WERI-Rb-1 (cell line): ENCODE results near the gene C1R.
"Not testable (repeated sequence)": the region's sequence is repeated elsewhere in the genome, so short reads cannot be mapped to it uniquely, and the experiment has no call there.

Source experiments
- DNase-seq: peaks from one replicate; pipeline ENCODE4 v3.0.0-alpha.2; 2020
- H3K27ac ChIP-seq: fragments of 250-450 bp; sonication (Bioruptor Pico); 2 replicates; pipeline ENCODE4 v1.5.1; 2020; ENCODE audit warnings: mild to moderate bottlenecking, moderate library complexity
- H3K27me3 ChIP-seq: fragments of 250-450 bp; sonication (Bioruptor Pico); 2 replicates; pipeline ENCODE4 v1.5.1; 2021; ENCODE audit warnings: mild to moderate bottlenecking, low read depth, moderate library complexity; ENCODE audit not compliant: insufficient read depth, severe bottlenecking
- H3K36me3 ChIP-seq: fragments of 250-450 bp; sonication (Bioruptor Pico); 2 replicates; pipeline ENCODE4 v1.5.1; 2020; ENCODE audit warnings: mild to moderate bottlenecking, moderate library complexity
- H3K4me3 ChIP-seq: 2 replicates; pipeline ENCODE4 v1.5.1; 2011; ENCODE audit warnings: low read depth, mild to moderate bottlenecking, control low read depth, low read length
- H3K9me3 ChIP-seq: fragments of 250-450 bp; sonication (Bioruptor Pico); 2 replicates; pipeline ENCODE4 v1.5.1; 2021; ENCODE audit warnings: mild to moderate bottlenecking, moderate library complexity; ENCODE audit not compliant: severe bottlenecking
- TF ChIP-seq, protein P1 (sequence below): IDR thresholded peaks from 2 replicates; pipeline ENCODE4 v1.5.1; 2011; ENCODE audit warnings: low read depth, mild to moderate bottlenecking, control low read depth, inconsistent platforms, low read length

C1R gene

DNA sequence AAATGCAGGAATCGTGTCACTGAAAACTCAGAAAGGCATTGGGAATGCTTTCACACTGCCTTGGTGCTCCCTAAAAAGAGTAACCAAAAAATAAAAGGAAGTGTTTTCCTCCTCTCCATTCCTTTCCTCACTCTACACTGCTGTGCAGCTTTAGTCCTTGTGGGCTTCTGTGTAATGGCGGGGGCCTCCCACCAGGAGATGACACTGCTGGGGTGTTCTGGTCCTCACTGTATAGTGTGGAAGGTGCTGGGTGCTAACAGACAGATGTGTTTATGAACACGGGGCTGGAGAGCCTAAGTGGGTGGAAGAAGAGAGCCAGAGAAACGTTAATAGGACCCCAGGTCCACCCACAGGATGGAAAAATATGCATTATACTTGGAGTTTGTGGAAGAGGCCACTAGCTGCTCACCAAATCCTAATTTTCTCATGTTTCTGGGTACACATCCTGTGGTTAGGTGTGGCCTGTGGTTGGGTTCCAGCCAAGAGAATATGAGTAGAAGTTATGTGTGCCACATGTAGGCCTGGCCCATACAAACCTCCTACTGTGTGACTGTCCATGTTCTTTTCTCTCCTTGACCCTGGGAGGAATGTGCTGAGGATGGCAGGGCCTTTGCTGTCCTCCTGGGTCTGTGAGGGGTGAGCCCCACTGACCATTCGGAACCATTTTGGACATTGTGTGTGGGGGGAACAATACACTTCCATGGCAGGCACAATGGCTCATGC, 45.7 kb downstream of the C1R start:
- H3K27me3 ChIP-seq: no peaks in the 10 kb centered on the region
- TF ChIP-seq, protein P1, sequence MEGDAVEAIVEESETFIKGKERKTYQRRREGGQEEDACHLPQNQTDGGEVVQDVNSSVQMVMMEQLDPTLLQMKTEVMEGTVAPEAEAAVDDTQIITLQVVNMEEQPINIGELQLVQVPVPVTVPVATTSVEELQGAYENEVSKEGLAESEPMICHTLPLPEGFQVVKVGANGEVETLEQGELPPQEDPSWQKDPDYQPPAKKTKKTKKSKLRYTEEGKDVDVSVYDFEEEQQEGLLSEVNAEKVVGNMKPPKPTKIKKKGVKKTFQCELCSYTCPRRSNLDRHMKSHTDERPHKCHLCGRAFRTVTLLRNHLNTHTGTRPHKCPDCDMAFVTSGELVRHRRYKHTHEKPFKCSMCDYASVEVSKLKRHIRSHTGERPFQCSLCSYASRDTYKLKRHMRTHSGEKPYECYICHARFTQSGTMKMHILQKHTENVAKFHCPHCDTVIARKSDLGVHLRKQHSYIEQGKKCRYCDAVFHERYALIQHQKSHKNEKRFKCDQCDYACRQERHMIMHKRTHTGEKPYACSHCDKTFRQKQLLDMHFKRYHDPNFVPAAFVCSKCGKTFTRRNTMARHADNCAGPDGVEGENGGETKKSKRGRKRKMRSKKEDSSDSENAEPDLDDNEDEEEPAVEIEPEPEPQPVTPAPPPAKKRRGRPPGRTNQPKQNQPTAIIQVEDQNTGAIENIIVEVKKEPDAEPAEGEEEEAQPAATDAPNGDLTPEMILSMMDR: no peak
- no peak overlapping the region for H3K4me3 ChIP-seq
- DNase-seq: no peak
- H3K27ac ChIP-seq: no peak overlapping the region
- H3K9me3 ChIP-seq: no peaks in the 10 kb centered on the region
- no peaks in the 10 kb centered on the region for H3K36me3 ChIP-seq

DNA sequence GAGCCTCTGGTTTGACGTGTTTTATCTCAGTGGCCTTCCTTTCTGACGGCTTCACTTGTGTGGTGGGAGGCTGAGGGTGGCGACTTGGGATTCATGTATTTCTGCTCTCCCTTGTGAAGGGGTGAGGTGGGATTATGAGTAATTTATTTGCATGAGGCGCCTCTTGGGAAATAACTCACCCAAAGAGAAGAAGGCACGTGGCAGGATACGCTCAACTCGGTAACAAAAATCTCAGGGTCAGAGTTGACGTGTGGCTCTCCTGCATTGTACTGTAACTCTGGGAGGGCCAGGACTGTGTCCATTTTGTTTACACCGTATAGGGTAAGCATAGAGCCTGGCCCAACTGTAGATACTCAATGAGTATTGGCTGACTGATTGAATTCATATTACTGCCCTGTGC, 46.3 kb downstream of the C1R start:
- Histone ChIP-seq H3K9me3 (no peaks in the 10 kb centered on the region), H3K4me3 (no peak overlapping the region), H3K27me3 (no peaks in the 10 kb centered on the region), H3K36me3 (no peaks in the 10 kb centered on the region), H3K27ac (no peak overlapping the region)
- TF ChIP-seq, protein P1: no peak
- no peak for DNase-seq

DNA sequence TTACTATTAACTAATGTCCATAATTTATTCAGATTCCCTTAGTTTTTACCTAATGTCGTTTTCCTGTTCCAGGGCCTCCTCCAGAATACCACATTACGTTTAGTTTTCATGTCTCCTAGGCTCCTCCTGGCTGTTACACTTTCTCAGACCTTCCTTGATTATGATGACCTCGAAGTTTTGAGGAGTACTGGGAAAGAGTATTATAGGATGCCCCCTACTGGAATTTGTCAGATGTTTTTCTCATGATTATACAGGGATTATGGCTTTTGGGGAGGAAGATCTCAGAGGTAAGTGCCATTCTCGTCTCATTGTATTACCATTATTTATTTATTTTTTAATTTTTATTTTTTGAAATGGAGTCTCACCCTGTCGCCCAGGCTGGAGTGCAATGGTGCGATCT, 49.4 kb downstream of the C1R start:
- Histone ChIP-seq H3K4me3 (no peak overlapping the region), H3K27ac (no peak overlapping the region), H3K27me3 (no peaks in the 10 kb centered on the region), H3K36me3 (no peaks in the 10 kb centered on the region), H3K9me3 (no peaks in the 10 kb centered on the region)
- TF ChIP-seq, protein P1: peak; percentile 31; the same call in 1 of the 2 replicates
- DNase-seq: no peak

DNA sequence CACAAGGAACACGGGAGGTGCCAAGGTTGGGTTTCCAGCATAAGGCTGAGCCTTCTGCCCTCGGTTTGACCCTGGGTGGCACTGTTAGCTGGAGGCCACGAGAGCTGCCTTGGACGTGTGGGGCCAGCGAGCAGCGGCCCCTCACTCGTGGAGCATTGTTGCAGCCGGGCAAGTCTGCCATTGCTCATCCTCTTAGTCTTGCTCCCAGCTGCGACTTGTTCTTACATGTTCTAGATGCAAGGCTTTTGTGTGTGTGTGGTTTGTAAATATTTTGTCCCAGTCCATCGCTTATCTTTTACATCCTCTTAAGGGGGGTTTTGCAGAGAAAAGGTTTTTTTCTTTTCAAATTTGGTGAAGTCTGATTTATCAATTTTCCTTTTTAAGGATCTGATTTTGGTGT, 52.8 kb downstream of the C1R start:
- Histone ChIP-seq H3K4me3 (no peak overlapping the region), H3K27ac (no peak overlapping the region)
- TF ChIP-seq, protein P1: no peak

DNA sequence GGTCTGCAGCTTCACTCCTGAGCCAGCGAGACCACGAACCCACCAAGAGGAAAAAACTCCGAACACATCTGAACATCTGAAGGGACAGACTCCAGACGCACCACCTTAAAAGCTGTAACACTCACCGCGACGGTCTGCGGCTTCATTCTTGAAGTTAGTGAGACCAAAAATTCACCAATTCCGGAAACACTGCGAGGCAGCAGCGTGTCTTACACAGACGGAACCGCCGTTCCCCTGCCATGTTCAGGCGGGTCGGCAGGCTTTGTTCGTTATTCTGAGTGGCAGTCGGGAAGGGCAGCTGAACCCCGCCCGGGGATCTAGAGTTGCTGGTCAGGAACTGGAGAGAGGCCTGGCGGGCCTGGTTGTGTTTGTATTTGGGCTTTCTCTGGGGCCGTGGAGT, 53.7 kb downstream of the C1R start:
- TF ChIP-seq, protein P1: no peak

More for the DNA sequence above, 52.8 kb downstream of the C1R start:
- DNase-seq: no peak
- Histone ChIP-seq H3K27me3 (no peaks in the 10 kb centered on the region), H3K9me3 (no peaks in the 10 kb centered on the region), H3K36me3 (no peaks in the 10 kb centered on the region)

DNA sequence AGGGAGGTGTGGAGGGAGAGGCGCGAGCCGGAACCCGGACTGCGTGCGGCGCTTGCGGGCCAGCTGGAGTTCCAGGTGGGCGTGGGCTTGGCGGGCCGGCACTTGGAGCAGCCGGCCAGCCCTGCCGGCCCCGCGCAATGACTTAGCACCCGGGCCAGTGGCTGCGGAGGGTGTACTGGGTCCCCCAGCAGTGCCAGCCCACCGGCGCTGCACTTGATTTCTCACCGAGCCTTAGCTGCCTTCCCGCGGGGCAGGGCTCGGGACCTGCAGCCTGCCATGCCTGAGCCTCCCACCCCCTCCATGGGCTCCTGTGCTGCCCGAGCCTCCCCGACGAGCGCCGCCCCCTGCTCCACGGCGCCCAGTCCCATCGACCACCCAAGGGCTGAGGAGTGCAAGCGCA, 54.8 kb downstream of the C1R start:
- not testable (repeated sequence) for H3K9me3 ChIP-seq, H3K27me3 ChIP-seq, H3K4me3 ChIP-seq, H3K27ac ChIP-seq, H3K36me3 ChIP-seq, DNase-seq

More for the DNA sequence above, 53.7 kb downstream of the C1R start:
- no peak overlapping the region for H3K27ac ChIP-seq
- no peaks in the 10 kb centered on the region for H3K36me3 ChIP-seq
- DNase-seq: no peak
- no peak overlapping the region for H3K4me3 ChIP-seq
- H3K27me3 ChIP-seq: no peaks in the 10 kb centered on the region
- no peaks in the 10 kb centered on the region for H3K9me3 ChIP-seq
